Measurements from ENCODE around the gene SLC6A20.

SLC6A20 gene

GRCh38 chr3:45712434-45713110 is 83.8 kb downstream of the SLC6A20 start:
- DNase-seq = no peak

GRCh38 chr3:45711931-45712330 is 84.4 kb downstream of the SLC6A20 start:
- no peak for DNase-seq

GRCh38 chr3:45705839-45706808 is 90.2 kb downstream of the SLC6A20 start:
- no peak for DNase-seq
